ENCODE data around the gene CAPS2.

GRCh38 chr12:75236206-75236605, 93.9 kb downstream of the CAPS2 start:
- no peak for TF ChIP-seq CTCF (IDR thresholded peaks at IDR 0.05; ENCODE audit: low read depth, low read length)
- TF ChIP-seq POLR2A (IDR thresholded peaks at IDR 0.05; ENCODE audit: extremely low read depth, insufficient read length): no peak
